HAP-1 (cell line): Measurements from ENCODE around the gene HRH2.
"Not testable (repeated sequence)": the region's sequence is repeated elsewhere in the genome, so short reads cannot be mapped to it uniquely, and the experiment has no call there.

ENCODE experiments used
- DNase-seq, 2 experiments: peaks; one replicate each; pipeline ENCODE4 v3.0.0-alpha.2; 2016 to 2020; ENCODE audit warnings: low spot score in 2 of 2
- H3K27me3 ChIP-seq: fragments of 250-450 bp; sonication (Bioruptor Pico); 2 replicates; pipeline ENCODE4 v1.5.1; 2020; ENCODE audit warnings: low read depth, mild to moderate bottlenecking, moderate library complexity
- H3K36me3 ChIP-seq: fragments of 250-450 bp; sonication (Bioruptor Pico); replicated peaks from 2 replicates; pipeline ENCODE4 v1.5.1; 2020; ENCODE audit warnings: mild to moderate bottlenecking
- H3K4me1 ChIP-seq: fragments of 250-450 bp; sonication (Bioruptor Pico); 2 replicates; pipeline ENCODE4 v1.5.1; 2020; ENCODE audit warnings: mild to moderate bottlenecking
- H3K4me3 ChIP-seq: fragments of 250-450 bp; sonication (Bioruptor Pico); 2 replicates; pipeline ENCODE4 v1.5.1; 2020; ENCODE audit warnings: mild to moderate bottlenecking, moderate library complexity
- H3K9me3 ChIP-seq: fragments of 250-450 bp; sonication (Bioruptor Pico); 2 replicates; pipeline ENCODE4 v1.5.1; 2020; ENCODE audit warnings: mild to moderate bottlenecking, moderate library complexity
- in situ Hi-C: fragments of 300-500 bp; cut with MboI; formaldehyde crosslinking; loops from 3 replicates; pipeline ENCODE4 v1.14.3; 2020; ENCODE audit warnings: low sequenced_read_pairs, inconsistent platforms, mixed read lengths

HRH2 gene, protein sequence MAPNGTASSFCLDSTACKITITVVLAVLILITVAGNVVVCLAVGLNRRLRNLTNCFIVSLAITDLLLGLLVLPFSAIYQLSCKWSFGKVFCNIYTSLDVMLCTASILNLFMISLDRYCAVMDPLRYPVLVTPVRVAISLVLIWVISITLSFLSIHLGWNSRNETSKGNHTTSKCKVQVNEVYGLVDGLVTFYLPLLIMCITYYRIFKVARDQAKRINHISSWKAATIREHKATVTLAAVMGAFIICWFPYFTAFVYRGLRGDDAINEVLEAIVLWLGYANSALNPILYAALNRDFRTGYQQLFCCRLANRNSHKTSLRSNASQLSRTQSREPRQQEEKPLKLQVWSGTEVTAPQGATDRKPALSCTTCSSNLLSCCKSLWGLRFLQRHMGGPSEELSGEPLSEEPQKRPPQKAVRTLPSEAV

DNA sequence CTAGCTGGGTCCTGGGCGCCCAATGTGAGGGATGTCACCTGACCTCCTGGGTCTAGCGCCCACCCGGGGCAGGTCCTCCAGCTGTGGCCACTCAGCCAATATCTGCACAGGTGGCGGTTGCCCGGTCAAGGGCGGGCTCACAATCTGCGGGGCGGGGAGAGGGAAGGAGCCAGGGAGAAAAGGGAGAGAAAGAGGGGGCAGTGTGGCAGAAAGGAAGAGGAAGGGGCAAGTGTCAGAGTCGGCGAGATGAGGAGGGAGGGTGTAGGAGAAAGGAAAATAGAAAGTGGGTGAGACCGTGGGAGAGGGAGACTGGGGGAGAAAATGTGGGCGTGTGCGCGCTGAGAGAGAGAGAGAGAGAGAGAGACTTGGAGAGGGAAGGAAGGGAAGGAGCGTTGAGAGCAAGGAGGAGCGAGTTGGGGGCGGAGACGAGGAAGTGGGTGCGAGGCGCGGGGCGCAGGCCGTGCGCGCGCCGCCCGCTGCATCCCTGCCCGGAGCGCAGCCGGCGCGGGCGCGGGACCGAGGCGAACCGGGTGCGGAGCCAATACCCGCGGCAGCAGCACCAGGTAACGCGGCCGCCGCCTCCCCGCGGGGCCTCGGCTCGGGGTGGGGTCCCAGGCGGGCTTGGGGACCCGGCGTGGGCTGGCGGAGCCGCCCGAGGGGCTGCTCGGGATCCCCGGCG lies at the start of gene HRH2:
Gene HRH2 (plus strand): TSS at position 479 of the 679 bp plus-strand sequence. CDS start 25,163 bp downstream, outside the sequence.
- Histone ChIP-seq H3K27me3 (no peaks in the 10 kb centered on the region), H3K4me3 (peak within 1 kb of the TSS; percentile 44), H3K36me3 (no peaks in the 10 kb centered on the region), H3K4me1 (no peaks in the 10 kb centered on the region; the same call in 1 of the 2 replicates), H3K9me3 (no peaks in the 10 kb centered on the region)
- in situ Hi-C loops, result no loop called here
- DNase-seq, result peak; percentile 48 to 74

DNA sequence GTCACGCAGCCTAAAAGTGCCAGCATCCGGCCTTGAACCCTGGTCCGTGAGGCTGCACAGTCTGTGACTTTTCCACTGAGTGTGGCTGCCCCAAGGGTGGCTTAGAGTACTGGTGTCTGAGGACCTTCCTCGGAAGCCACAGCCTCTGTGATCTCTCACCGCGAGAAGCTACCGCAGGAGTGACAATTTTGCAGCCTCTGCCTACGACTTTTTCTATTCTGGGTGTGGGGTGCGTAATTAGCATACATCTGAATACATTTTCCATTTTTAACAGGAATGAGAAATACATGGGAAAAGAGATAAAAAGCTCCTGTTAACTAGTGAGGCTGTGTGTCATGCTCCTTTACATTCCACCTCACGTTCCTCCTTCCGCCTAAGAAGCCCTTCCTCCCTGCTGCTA lies 48.3 kb upstream of the HRH2 start:
- no peaks in the 10 kb centered on the region for H3K27me3 ChIP-seq
- H3K4me1 ChIP-seq, result peaks cover 9% of the 10 kb centered on the region
- peaks cover 13% of the 10 kb centered on the region for H3K9me3 ChIP-seq
- in situ Hi-C loops, result no loop called here
- H3K4me3 ChIP-seq, result no peak overlapping the region
- no peaks in the 10 kb centered on the region for H3K36me3 ChIP-seq
- no peak for DNase-seq

DNA sequence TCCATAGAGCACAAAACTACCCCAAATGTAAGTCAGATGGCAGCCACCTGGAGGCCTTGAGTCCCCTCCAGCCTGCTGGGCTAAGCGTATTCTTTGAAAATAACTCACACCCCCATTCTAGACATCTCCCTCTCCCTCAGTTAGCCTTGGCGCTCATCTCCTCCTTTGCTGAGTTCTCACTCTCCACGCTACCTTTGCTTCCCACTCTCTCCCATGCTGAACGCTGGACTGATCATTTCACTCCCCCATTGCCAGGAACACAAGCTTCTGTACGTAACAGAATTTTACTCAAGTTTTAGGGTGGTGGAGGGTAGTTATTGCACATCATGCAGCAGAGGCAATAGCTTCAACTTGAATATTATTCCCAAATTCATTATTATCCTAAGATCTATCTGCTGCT lies 47.5 kb upstream of the HRH2 start:
- no peak overlapping the region for H3K4me3 ChIP-seq
- H3K4me1 ChIP-seq, result 0 out of 2 replicates have a peak, but pooled peaks cover under 1% of the 10 kb centered on the region
- in situ Hi-C loops, result no loop called here
- no peaks in the 10 kb centered on the region for H3K27me3 ChIP-seq
- H3K36me3 ChIP-seq, result no peaks in the 10 kb centered on the region
- DNase-seq, result no peak
- peaks cover 5% of the 10 kb centered on the region; the same call in 1 of the 2 replicates for H3K9me3 ChIP-seq

DNA sequence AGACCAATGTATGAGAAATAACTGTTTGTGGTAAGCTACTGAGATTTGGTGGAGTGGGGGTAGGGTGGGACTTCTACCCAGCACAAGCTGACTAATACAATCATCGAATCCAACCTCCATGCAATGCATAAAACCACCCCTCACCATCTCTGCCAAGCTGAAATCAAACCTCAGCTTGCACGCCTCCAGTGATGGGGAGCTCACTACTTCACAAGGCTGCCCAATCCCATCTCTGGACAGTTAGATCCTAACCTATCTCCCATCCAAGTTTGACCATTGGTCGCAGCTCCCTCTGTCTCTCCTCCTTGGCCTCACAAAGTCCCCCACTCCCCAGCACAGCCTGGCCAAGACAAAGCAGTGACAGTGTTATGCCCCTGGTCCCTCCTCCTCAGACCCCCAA lies 47.0 kb upstream of the HRH2 start:
- DNase-seq, result no peak
- no peaks in the 10 kb centered on the region for H3K4me1 ChIP-seq
- no peaks in the 10 kb centered on the region; the same call in 1 of the 2 replicates for H3K9me3 ChIP-seq
- H3K36me3 ChIP-seq, result no peaks in the 10 kb centered on the region
- no peak overlapping the region for H3K4me3 ChIP-seq
- H3K27me3 ChIP-seq, result no peaks in the 10 kb centered on the region
- in situ Hi-C loops, result no loop called here

DNA sequence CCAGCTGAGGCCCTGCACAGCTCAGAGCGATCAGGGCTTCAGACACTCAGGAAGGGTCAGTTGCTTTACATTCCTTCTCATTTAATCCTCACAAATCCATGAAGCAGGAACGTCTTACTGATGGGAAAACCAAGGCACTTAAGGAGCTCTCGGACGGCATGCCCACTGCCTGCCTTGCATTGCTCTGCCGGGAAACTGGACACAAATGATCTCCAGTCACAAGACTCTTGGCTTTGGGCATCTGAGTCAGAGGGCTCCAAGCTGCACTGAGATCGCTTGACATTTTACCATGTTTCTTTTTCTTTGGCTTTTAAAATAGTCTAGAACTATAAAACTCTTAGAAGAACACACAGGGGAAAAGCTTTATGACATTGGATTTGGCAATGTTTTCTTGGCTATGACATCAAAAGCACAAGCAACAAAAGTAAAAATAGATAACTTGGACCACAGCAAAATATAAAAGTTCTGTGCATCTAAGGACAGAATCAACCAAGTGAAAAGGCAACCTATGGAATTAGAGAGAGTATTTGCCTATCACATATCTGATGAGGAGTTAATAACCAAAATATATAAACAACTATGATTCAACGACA lies 43.6 kb upstream of the HRH2 start:
- no peak for DNase-seq
- H3K36me3 ChIP-seq, result no peaks in the 10 kb centered on the region
- in situ Hi-C loops, result no loop called here

DNA sequence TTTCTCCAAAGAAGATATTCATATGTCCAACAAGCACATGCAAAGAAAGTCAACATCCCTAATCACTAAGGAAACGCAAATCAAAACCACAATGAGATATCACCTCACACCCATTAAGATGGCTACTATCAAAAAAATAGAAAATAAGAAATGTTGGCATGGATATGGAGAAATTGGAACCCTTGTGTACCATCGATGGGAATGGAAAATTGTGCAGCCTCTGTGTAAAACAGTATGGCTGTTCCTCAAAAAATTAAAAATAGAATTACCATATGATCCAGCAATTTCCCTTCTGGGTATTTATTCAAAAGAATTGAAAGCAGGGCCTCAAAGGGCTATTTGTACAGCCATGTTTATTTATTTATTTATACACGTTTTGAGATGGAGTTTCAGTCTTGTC lies 43.0 kb upstream of the HRH2 start:
- Histone ChIP-seq H3K4me1 (no peaks in the 10 kb centered on the region), H3K4me3 (no peak overlapping the region), H3K36me3 (no peaks in the 10 kb centered on the region), H3K9me3 (no peaks in the 10 kb centered on the region), H3K27me3 (no peaks in the 10 kb centered on the region)
- in situ Hi-C loops, result no loop called here
- DNase-seq, result no peak

More for the DNA sequence above, 43.6 kb upstream of the HRH2 start:
- Histone ChIP-seq H3K9me3 (no peaks in the 10 kb centered on the region), H3K4me1 (no peaks in the 10 kb centered on the region), H3K4me3 (no peak overlapping the region), H3K27me3 (no peaks in the 10 kb centered on the region)

DNA sequence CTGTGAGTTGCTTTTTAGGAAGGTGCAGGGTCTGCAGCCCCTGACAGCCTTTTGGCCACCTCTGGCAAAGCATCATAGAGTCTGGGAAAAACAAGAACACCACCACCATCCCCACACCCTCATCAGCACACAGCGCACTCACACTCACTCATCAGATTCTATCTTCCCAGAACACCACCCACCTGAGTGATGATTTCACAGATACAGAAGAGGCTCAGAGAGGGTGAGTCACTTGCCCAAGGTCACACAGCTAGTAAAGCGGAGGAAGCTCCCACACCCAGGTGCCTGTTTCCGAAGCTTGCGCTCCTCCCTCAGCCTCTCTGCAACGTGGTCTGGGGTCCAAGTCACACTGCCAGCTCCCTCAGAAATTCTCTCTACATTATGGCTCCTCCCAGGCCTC lies 41.8 kb upstream of the HRH2 start:
- Histone ChIP-seq H3K27me3 (no peaks in the 10 kb centered on the region), H3K36me3 (no peaks in the 10 kb centered on the region), H3K4me1 (peaks cover under 1% of the 10 kb centered on the region), H3K4me3 (no peak overlapping the region), H3K9me3 (peaks cover 3% of the 10 kb centered on the region; the same call in 1 of the 2 replicates)
- in situ Hi-C loops, result no loop called here
- DNase-seq, result no peak

DNA sequence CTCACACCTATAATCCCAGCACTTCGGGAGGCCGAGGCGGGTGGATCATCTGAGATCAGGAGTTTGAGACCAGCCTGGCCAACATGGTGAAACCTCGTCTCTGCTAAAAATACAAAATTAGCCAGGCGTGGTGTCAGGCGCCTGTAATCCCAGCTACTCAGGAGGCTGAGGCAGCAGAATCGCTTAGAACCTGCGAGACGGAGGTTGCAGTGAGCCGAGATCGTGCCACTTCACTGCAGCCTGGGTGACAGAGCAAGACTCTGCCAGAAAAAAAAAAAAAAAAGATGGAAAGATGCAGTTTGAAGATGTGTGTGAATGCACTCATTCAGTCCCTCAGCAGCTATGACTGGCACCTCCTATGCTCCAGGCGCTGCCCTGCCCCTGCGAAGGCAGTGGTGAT lies 41.3 kb upstream of the HRH2 start:
- in situ Hi-C loops, H3K4me3 ChIP-seq, H3K27me3 ChIP-seq: not testable (repeated sequence)

DNA sequence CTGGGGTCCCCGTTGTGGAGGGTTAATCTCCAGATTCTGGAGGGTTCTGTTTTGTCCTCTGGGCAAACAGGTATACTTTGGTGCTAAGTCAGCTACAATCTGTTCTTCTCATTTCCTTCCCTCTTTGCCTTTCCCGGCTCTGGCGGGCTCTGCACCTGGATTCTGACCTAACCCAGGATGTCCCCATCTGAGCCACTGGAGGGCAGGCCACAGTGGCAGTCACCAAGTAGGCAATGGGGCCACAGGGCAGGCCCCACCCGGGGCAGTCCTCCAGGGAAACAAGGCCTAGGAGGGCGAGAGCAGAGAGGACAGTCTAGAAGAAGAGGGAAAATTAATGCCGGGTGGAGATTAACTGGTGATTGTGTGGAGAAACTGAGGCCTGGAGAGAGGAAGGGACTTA lies 40.4 kb upstream of the HRH2 start:
- in situ Hi-C loops, result no loop called here
- H3K9me3 ChIP-seq, result peaks cover 4% of the 10 kb centered on the region; the same call in 1 of the 2 replicates
- no peak for DNase-seq
- H3K4me1 ChIP-seq, result peaks cover 11% of the 10 kb centered on the region
- H3K27me3 ChIP-seq, result no peaks in the 10 kb centered on the region
- H3K36me3 ChIP-seq, result no peaks in the 10 kb centered on the region
- no peak overlapping the region for H3K4me3 ChIP-seq

More for the DNA sequence above, 41.3 kb upstream of the HRH2 start:
- H3K9me3 ChIP-seq, DNase-seq, H3K36me3 ChIP-seq, H3K4me1 ChIP-seq: not testable (repeated sequence)

DNA sequence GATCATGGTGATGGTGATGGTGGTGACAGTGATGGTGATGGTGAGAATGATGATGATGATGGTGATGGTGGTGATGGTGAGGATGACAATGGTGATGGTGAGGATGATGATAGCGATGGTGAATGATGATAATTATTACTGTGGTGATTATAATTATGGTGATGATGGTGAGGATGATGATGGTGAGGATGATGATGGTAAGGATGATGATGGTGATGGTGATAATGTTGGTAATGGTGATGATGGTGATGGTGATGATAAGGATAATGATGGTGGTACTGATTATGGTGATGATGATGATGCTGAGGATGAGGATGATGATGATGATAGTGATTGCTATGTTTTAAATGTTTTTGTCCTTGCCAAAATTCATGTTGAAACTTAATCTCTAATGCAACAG lies 37.3 kb upstream of the HRH2 start:
- in situ Hi-C loops, result no loop called here
- no peaks in the 10 kb centered on the region for H3K36me3 ChIP-seq
- H3K9me3 ChIP-seq, result peaks cover 7% of the 10 kb centered on the region; the same call in 1 of the 2 replicates
- DNase-seq, result no peak
- H3K4me1 ChIP-seq, result peaks cover 15% of the 10 kb centered on the region
- H3K27me3 ChIP-seq, result no peaks in the 10 kb centered on the region
- no peak overlapping the region for H3K4me3 ChIP-seq

DNA sequence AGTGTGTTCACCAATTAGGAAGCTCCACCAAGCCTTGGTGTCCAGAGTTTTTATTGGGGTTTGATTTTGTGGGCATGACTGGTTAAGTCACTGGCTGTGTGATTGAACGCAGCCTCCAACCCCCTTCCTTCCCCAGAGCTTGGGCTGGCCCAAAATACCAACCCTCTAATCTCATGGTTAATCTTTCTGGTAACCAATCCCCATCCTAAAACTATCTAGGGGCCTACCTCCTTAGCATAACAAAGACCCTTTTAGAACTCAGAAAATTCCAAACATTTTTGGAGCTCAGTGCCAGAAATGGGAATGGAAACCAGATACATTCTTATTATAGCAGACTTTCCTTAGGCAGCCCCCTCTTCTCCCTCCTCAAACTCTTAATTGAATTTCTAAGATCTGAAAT lies 35.9 kb upstream of the HRH2 start:
- in situ Hi-C loops, result no loop called here
- no peak overlapping the region for H3K4me3 ChIP-seq
- peaks cover 15% of the 10 kb centered on the region for H3K4me1 ChIP-seq
- no peaks in the 10 kb centered on the region for H3K27me3 ChIP-seq
- no peaks in the 10 kb centered on the region for H3K36me3 ChIP-seq
- peaks cover 10% of the 10 kb centered on the region; the same call in 1 of the 2 replicates for H3K9me3 ChIP-seq
- DNase-seq, result peak; percentile 72 to 84

DNA sequence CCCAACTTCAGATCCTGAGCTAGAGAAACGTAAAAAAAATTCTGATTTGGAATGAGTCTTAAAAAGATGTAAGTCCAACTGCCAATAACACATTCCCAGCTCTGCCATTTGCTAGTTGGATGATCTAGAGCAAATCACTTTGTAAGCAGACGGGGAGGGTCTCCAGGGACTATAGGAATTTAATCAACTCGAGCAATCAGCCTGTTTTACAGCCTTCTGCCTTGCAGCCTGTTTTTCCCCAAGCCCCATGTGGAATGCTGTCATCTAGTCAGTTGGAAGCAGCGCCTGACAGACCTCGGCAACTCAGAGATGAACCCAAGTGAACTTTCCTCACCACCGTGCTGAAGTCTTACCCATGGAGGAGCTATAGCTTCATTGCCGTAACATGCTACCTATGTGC lies 34.8 kb upstream of the HRH2 start:
- peaks cover 15% of the 10 kb centered on the region for H3K4me1 ChIP-seq
- no peak for DNase-seq
- no peaks in the 10 kb centered on the region for H3K36me3 ChIP-seq
- peaks cover 10% of the 10 kb centered on the region; the same call in 1 of the 2 replicates for H3K9me3 ChIP-seq
- in situ Hi-C loops, result no loop called here
- H3K4me3 ChIP-seq, result no peak overlapping the region
- H3K27me3 ChIP-seq, result no peaks in the 10 kb centered on the region

DNA sequence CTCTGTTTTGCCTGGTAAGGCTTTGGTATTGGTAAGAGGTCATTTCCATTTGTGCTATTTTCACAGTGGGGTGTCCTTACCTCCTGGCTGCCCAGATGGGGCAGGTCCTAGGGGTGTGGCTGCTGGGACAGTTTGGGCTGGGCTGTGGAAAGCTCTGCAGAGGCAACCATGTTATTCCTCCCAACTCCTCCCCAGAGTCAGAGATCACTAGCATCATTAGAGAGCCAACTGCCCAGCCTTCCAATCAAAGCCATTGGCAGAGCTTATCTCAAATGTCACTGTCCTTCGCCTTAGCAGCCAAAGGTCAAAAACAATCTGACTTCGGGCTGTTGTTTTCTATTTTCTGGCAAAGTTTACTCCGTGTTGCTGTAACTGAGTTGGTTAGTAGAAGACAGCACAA lies 33.6 kb upstream of the HRH2 start:
- no peak overlapping the region for H3K4me3 ChIP-seq
- peaks cover 15% of the 10 kb centered on the region for H3K4me1 ChIP-seq
- in situ Hi-C loops, result no loop called here
- no peaks in the 10 kb centered on the region for H3K27me3 ChIP-seq
- H3K9me3 ChIP-seq, result peaks cover 10% of the 10 kb centered on the region; the same call in 1 of the 2 replicates
- DNase-seq, result no peak
- H3K36me3 ChIP-seq, result no peaks in the 10 kb centered on the region

DNA sequence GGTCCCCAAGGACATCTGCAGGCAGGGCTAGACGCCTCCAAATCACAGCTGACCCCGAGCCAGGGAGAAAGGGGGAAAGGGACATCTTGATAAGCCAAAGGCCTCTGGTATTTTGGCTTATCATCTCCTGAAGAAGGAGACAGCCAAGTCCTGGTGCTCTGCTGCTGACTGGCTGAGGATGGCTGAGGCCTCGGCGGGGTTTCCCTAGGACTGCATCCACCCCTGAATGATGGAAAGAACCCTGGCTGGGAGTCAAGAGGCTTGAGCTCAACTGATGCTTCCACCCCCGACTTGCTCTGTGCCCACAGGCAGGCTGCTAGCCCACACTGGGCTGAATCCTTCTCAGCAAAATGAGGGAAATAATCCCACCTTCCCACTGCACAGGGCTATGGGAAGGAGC lies 30.9 kb upstream of the HRH2 start:
- Histone ChIP-seq H3K4me3 (no peak overlapping the region), H3K9me3 (peaks cover 7% of the 10 kb centered on the region; the same call in 1 of the 2 replicates), H3K36me3 (no peaks in the 10 kb centered on the region), H3K4me1 (peaks cover 7% of the 10 kb centered on the region), H3K27me3 (no peaks in the 10 kb centered on the region)
- DNase-seq, result no peak
- in situ Hi-C loops, result no loop called here
